HEK293T (cell line): ENCODE results near the gene HSF5.

ENCODE experiments used
- BHLHE40 ChIP-seq: fragments of 450-650 bp; IDR thresholded peaks from 2 replicates; pipeline ENCODE4 v1.6.1; 2016; ENCODE audit warnings: mild to moderate bottlenecking, moderate library complexity, borderline replicate concordance
- ELF4 ChIP-seq: fragments of 450-650 bp; IDR thresholded peaks from 2 replicates; pipeline ENCODE4 v1.6.1; 2017; ENCODE audit warnings: antibody characterized with exemption
- SP1 ChIP-seq: fragments of 450-650 bp; IDR thresholded peaks from 2 replicates; pipeline ENCODE4 v1.6.1; 2017

DNA sequence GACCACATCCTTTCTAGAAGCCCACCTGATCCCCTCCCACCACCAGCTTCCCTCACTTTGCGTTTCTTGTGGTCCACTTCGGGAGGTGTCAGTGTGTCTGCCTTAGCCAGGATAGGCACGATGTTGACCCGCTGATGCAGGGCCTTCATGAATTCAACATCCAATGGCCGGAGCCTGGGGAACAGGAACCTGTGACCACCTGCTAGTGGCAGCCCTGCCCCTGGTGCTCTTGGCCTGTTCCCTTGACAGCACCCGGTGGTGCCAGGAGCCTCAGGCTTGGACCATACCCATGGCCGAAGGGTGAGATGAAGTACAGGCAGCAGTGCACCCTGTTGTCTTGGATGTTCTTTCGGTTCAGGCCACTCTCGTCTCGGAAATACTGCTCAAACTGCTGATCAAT, 33.5 kb upstream of the HSF5 start:
- no peak for TF ChIP-seq SP1
- no peak for TF ChIP-seq BHLHE40
- TF ChIP-seq ELF4: no peak
